Left renal pelvis (tissue), 4 donors: ENCODE data around the gene MTM1. TPM values are rescaled to one million over a fixed set of nuclear protein-coding genes. Genes with fewer than 3 reads are reported as not detected.

Experiments used
- DNase-seq, 4 donors: peaks; one replicate each; pipeline ENCODE4 v3.0.0-alpha.2; 2013; ENCODE audit warnings: low read depth in 4 of 4, low spot score in 3 of 4
- polyA plus RNA-seq, 4 donors: library from polyadenylated mRNA; unstranded; fragments of 120-200 nt; gene quantifications; one replicate each; pipeline ENCODE4 v1.2.1, GENCODE V29; 2013; ENCODE audit not compliant: insufficient read length in 4 of 4

The MTM1 gene
- polyA plus RNA-seq, 4 donors: 8.0 to 14.7 (median 12.7) TPM

DNA sequence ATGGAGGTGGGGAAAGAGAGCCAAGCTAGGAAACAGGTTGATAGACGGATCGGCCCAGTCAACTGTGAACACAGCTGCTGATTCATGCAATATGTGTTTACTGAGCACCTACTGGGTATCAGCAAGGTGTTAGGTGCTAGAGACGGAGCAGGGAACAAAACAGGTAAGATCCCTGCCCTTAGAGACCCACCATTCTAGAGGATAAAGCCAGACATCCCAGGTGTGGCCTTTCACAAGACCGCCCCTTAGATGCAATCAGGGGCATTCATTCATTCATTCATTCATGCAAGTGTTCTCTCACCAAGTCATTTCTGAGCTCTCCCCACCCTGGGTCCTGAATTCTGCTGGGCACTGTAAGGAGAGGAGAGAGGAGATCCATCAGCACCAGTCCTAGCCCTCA is 20.2 kb upstream of the MTM1 start:
- no peak for DNase-seq

DNA sequence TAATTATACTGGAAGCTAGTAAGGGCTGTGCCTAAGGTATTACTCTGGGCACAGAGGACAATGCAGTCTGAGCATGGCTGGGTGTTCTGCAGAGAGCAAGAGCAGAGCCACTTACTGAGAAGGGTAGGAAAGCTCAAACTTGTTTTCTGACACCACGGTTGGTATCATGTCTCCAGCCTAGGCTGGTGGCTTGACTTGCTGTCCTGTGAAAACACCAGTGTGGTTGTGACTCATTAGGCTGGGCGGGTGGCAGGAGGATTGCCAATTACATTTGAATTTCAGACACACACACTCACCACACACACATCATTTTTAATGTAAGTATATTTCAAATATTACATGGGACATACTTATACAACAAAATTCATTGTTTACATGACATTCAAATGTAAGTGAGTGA is 19.7 kb upstream of the MTM1 start:
- DNase-seq: no peak

- DNase-seq: no peak
Measured at GRCh38 chrX:150551963-150552362, 16.5 kb upstream of the MTM1 start.

DNA sequence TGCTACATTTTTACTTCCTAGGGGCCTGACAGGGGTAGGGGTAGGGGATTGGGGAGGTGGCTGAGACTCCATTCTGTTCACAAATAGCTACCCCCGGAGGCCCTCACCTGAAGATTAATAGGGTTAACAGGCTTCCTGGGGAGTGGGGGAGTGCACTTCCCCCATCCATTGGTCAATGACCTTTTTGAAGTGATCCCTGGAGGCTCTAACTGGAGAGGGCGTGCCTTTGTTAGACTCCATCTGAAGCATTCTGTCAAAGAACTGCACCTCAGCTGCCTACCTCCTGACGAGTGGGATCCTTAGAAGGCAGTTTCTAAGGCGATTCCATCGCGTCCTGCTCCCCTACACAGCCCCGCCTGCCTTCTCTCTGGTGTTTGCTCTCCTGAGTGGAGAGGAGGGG is 10.0 kb upstream of the MTM1 start:
- DNase-seq: no peak

DNA sequence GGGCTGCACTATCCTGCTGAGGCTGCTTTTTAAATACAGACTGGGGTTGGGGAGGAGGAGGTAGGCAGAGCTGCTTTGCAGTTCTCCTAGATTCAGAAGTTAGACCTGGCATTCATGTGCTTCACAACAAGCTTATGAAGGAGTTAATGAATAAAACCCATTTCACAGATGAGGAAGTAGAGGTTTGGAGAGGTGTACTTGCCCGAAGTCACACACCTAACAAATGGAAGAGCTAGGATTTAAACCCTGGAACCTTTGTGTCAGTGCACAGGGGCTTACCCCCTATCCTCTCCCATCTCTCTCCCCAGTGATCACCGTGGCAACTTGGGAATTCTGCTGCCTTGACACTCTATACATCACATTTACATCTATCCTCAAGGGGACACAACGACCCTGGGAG is 3.6 kb upstream of the MTM1 start:
- no peak for DNase-seq

GRCh38 chrX:150565551-150565950 is 2.9 kb upstream of the MTM1 start:
- no peak for DNase-seq

DNA sequence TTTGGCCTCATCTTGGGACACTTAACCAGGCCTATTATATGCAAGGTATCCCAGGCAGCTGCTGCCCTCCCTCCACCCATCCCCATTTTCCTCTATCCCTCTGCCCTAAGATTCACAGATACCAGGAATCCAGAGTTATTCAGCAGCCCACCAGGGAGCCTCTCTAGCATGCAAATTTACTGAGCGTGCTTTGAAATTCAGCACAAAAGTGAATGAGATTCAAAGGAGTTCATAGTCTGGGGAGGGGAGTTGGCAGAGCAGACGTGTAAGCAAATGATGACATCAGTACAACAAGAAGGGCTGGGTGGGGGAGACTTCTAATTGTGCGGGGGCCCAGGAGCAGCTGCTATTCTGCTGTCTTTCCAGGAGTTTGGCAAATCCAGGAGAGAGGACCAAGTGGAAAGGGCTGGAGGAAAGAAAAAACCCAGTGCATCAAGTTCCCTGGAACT is 1.7 kb upstream of the MTM1 start:
- no peak for DNase-seq

DNA sequence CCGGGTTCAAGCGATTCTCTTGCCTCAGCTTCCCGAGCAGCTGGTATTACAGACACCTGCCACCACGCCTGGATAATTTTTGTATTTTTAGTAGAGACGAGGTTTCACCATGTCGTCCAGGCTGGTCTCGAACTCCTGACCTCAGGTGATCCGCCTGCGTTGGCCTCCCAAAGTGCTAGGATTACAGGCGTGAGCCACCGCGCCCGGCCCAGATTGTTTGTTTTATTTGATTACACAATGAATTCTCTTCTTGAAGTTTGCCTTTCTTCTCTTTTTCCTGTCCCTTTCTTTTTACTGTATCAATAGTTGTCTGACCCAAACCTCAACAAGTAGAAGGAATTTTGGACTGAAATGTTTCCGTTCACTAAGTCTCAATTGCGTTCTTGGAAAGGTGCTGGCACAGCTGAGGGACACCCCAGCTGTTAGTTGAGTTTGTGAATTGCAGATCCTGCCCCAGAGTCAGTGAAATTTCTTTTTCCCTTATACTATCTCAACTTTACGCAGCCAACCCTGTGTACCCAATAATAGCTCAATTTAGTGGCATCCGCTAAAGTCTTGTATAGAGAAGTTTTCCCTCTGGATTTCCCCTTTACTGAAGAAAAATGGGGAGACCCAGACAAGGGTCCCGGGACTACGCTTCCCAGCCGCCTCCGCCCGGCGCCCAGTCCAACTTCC is 639 bp upstream of the MTM1 start:
- no peak for DNase-seq

- no peak for DNase-seq
Measured at GRCh38 chrX:150569155-150569477, 695 bp downstream of the MTM1 start.

- no peak for DNase-seq
Measured at GRCh38 chrX:150570512-150570911, 2.1 kb downstream of the MTM1 start.

- DNase-seq: no peak
Measured at GRCh38 chrX:150572206-150572605, 3.8 kb downstream of the MTM1 start.

- DNase-seq: no peak
Measured at GRCh38 chrX:150573106-150573505, 4.7 kb downstream of the MTM1 start.

DNA sequence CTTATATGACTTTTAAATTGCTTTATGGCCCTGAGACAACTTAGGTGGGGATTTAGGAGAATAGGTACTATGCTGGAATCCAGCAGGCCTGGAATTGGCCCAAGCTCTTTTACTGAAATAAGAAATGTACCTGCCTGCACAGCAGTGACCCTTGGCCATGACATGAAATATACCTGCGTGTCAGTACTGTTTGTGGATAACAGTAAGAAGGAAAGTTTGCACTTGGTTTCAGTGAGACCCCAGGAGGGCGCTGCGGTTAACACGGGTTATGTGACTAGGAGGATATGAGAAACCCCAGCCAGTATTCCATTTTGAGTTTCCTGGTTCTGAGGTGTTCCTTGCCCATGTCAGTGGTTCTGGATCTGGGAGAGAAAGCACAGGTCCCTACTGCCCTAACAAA is 5.3 kb downstream of the MTM1 start:
- no peak for DNase-seq

- DNase-seq: no peak
Measured at GRCh38 chrX:150574559-150575418, 6.4 kb downstream of the MTM1 start.

DNA sequence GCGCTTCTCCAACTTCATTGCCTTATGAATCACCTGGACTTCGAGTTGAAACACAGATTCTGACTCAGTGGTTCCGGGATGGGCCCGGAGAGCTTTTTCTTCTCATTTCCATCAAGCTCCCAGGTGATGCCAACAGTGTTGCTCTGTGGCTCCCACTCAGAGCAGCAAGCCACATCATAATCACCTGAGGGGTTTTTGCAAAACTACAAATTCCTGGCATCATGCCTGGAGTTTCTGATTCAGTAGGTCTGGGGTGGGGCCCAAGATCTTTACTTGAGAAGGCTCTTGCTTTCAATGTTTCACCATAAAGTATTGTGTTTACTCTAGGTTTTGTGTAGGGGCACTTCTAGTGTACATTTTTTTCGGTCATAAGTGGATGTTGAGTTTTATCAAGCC is 7.0 kb downstream of the MTM1 start:
- no peak for DNase-seq

GRCh38 chrX:150577174-150577573 is 8.8 kb downstream of the MTM1 start:
- no peak for DNase-seq

DNA sequence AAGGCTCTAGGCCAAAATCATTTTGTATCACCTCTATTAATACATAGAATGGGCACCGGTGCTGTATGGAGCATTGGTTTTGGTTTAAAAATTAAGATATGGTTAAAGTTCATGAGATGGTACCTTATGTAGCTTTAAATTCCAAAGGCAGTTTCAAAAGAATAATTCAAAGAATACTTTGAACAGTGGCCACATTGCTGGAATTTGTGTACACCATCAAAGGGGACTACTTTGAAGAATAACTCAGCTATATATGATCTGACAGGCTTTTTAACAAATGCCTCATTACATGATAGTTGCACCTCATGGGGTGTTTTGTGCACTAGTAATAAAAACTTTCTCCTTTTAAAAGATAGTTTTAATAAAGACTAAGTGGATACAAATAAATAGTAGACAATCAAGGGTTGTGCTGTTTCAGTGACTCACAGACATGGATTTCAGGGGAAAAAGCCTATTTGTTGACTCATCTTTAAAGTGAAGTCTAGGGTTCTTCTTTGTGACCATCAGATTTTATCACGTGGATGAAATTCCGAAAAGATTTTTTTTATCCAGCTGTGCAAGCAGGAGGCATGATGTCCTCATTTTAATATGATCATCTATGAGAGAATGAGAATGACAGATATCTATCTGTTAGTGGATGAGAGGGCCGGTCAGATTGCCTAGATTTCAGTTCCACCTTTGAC is 12.8 kb downstream of the MTM1 start:
- DNase-seq: no peak

DNA sequence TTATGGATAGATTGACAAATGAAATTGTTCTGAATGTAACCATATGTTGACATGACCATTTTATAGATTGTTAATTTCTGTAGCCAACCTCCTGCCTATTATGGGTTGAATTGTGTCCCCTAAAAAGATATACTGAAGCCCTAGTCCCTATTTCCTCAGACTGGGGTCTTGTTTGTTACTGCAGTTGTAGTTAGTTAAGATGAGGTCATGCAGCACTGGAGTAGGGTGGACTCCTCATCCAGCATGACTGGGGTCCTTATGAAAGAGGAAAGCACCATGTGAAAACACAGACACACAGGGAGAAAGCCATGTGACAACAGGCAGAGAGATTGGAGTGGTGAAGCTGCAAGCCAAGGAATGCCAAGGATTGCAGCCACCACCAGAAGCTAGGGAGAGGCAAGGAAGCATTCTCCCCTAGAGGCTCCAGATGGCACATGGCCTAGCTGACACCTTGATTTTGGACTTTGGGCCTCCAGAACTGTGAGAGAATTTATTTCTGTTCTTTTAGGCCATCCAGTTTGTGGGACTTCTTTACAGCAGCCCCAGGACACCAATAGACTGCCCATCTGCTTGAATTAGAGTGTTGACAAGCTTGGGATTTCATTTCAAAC is 14.0 kb downstream of the MTM1 start:
- DNase-seq: no peak

DNA sequence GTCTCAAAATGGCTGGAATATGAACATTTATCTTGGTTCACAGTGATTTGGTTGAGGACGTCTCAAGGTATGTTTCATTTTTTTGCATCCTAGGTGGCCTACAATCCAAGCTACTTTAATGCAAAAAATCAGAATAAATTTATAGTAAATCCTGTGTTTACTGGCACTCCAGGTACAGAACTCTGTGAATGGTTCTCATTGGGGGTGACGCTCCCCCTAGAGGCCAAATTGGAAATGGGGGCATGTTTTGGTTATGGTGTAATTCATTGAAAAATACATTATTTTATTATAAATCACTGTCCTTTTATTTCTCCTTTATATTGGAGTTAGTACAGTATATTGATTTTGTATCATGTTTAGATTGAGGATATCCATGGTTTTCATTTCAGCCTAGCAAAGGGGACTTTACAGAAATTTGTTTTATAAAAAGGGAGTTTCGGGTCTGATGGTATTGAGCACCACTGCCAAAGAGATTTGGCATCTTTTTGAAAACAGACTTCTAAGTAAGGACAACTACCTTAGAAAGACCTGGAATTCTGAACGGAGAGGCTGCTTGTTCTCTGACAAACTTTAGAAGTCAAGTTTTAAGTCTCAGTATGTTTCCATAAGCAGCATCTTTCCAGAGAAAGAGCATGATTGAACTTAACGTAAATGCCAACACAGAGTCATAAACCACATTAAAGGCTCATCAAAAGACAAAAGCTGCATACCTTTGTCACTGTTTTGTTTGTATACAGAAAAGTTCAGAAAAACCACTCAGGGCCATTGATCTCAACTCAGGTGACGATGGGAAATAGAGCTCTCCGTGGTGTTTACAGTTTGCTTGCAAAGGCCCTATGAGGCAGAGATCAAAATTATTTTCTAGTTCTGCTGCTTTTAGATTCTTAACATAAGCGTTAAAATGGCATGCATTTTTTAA is 19.4 kb downstream of the MTM1 start:
- DNase-seq: no peak

DNA sequence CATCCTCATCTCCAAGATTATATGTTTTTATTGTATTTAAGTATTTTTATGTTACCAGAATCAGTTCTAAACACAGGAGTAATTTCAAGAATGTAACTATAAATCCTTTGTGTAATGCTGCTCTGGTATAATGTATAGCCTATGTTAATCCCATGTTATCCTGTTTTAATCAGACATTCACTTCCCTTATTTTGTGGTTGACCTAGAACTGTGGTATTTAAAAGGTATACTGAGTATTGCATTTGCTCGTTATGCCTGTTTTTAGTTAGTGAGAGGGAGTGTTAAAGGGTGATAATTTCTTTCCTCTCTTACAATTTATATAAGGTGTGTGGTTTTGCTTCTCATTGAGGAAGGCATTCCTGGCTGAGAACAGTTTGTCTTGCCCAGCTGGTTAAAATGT is 26.2 kb downstream of the MTM1 start:
- DNase-seq: no peak
